ENCODE data around the gene ZC3H13. TPM values are rescaled to one million over a fixed set of nuclear protein-coding genes. Genes with fewer than 3 reads are reported as not detected.
A peak's percentile ranks its signal among the peaks of the same experiment; 100 is the strongest.

The ZC3H13 gene
- total and polyA plus RNA-seq, 2 of the 8 experiments (the other 6 are each of a cell fraction or from before 2014, with no cell fraction given), result 5.1 to 57.8 TPM

GRCh38 chr13:46010148-46010547 lies 42.4 kb downstream of the ZC3H13 start (continued):
- TF ChIP-seq CHD7 (IDR thresholded peaks at IDR 0.05; ENCODE audit: insufficient replicate concordance, low read length) (no peak), CHD2 (IDR thresholded peaks at IDR 0.05; ENCODE audit: low read length) (no peak), JUN (IDR thresholded peaks at IDR 0.05; ENCODE audit: low read depth, low read length) (no peak), RAD21 (IDR thresholded peaks at IDR 0.05 in 1 of 2, conservative IDR thresholded peaks at IDR 0.05 in 1 of 2; ENCODE audit: low read depth in 2 of 2, low read length in 2 of 2) (peak; percentile 34 to 45; a peak in 3 of 4 replicates)
- TF ChIP-seq, protein P1, sequence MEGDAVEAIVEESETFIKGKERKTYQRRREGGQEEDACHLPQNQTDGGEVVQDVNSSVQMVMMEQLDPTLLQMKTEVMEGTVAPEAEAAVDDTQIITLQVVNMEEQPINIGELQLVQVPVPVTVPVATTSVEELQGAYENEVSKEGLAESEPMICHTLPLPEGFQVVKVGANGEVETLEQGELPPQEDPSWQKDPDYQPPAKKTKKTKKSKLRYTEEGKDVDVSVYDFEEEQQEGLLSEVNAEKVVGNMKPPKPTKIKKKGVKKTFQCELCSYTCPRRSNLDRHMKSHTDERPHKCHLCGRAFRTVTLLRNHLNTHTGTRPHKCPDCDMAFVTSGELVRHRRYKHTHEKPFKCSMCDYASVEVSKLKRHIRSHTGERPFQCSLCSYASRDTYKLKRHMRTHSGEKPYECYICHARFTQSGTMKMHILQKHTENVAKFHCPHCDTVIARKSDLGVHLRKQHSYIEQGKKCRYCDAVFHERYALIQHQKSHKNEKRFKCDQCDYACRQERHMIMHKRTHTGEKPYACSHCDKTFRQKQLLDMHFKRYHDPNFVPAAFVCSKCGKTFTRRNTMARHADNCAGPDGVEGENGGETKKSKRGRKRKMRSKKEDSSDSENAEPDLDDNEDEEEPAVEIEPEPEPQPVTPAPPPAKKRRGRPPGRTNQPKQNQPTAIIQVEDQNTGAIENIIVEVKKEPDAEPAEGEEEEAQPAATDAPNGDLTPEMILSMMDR (IDR thresholded peaks at IDR 0.05; ENCODE audit: control extremely low read depth in 1 of 3, insufficient read depth in 1 of 3, low read depth in 1 of 3, low read length in 3 of 3), result peak in 2 of 3 experiments; percentile 37 to 48; a peak in 2 of 4 replicates

Measured in H1 (cell line).